Stimulated activated CD8-positive, alpha-beta memory T cell treated with anti-CD3 and anti-CD28 coated beads, Interleukin-15, amount 100 ng/mL, for 4 hours (primary cell): ENCODE data around the gene SCN3B.
"Not testable (repeated sequence)": the region's sequence is repeated elsewhere in the genome, so short reads cannot be mapped to it uniquely, and the experiment has no call there.

Experiments used
- DNase-seq, 2 donors: peaks; one replicate each; pipeline ENCODE4 v3.0.0-alpha.2; 2020; ENCODE audit warnings: low read depth in 2 of 2

Gene SCN3B

GRCh38 chr11:123654566-123655081 is at the start of gene SCN3B:
SCN3B (minus strand) TSS chr11:123654624; CDS start chr11:123653801, 823 bp downstream.
- no peak for DNase-seq

- no peak for DNase-seq
These were observed 48.3 kb upstream of the SCN3B start for GRCh38 chr11:123702696-123703095.

- DNase-seq, result no peak
These were observed 47.7 kb upstream of the SCN3B start for GRCh38 chr11:123702139-123702538.

GRCh38 chr11:123700772-123701171 is 46.3 kb upstream of the SCN3B start:
- DNase-seq, result no peak

- no peak for DNase-seq
These were observed 44.2 kb upstream of the SCN3B start for GRCh38 chr11:123698546-123699127.

- DNase-seq, result no peak
These were observed 41.8 kb upstream of the SCN3B start for GRCh38 chr11:123696183-123696582.

GRCh38 chr11:123695231-123695630 is 40.8 kb upstream of the SCN3B start:
- no peak for DNase-seq

GRCh38 chr11:123694551-123694950 is 40.1 kb upstream of the SCN3B start:
- DNase-seq, result no peak

- no peak for DNase-seq
These were observed 38.5 kb upstream of the SCN3B start for GRCh38 chr11:123692961-123693360.

GRCh38 chr11:123690485-123690884 is 36.1 kb upstream of the SCN3B start:
- no peak for DNase-seq

- DNase-seq, result no peak
These were observed 30.2 kb upstream of the SCN3B start for GRCh38 chr11:123684601-123685000.

GRCh38 chr11:123683428-123684170 is 29.2 kb upstream of the SCN3B start:
- DNase-seq, result no peak

- DNase-seq, result no peak
These were observed 28.4 kb upstream of the SCN3B start for GRCh38 chr11:123682696-123683410.

GRCh38 chr11:123681030-123681429 is 26.6 kb upstream of the SCN3B start:
- DNase-seq, result no peak

GRCh38 chr11:123678246-123678645 is 23.8 kb upstream of the SCN3B start:
- no peak for DNase-seq

GRCh38 chr11:123677510-123677909 is 23.1 kb upstream of the SCN3B start:
- no peak for DNase-seq

GRCh38 chr11:123674297-123674696 is 19.9 kb upstream of the SCN3B start:
- no peak for DNase-seq

- DNase-seq, result no peak
These were observed 18.1 kb upstream of the SCN3B start for GRCh38 chr11:123672568-123672967.

- DNase-seq, result no peak
These were observed 17.1 kb upstream of the SCN3B start for GRCh38 chr11:123671534-123671933.

- no peak for DNase-seq
These were observed 15.7 kb upstream of the SCN3B start for GRCh38 chr11:123670081-123670480.

- DNase-seq, result no peak
These were observed 10.9 kb upstream of the SCN3B start for GRCh38 chr11:123665306-123665705.

- not testable (repeated sequence) for DNase-seq
These were observed 5.5 kb upstream of the SCN3B start for GRCh38 chr11:123659965-123660364.

GRCh38 chr11:123659311-123659710 is 4.9 kb upstream of the SCN3B start:
- DNase-seq, result no peak
